Breast epithelium (tissue), 4 donors: ENCODE results near the gene LIPH. TPM values are rescaled to one million over a fixed set of nuclear protein-coding genes. Genes with fewer than 3 reads are reported as not detected.

Experiments
- DNase-seq, 2 donors: peaks; one replicate each; pipeline ENCODE4 v3.0.0-alpha.2; 2019; ENCODE audit warnings: low spot score in 2 of 2
- H3K27ac ChIP-seq, 2 donors: fragments of 200-600 bp; sonication (generic) in 1 of 2; one replicate each; pipeline ENCODE4 v1.5.1; 2016 to 2019; ENCODE audit warnings: mild to moderate bottlenecking in 1 of 2
- H3K27me3 ChIP-seq, 2 donors: fragments of 200-600 bp; sonication (generic) in 1 of 2; one replicate each; pipeline versions ENCODE4 v1.5.1 to v1.6.0; 2017 to 2019; ENCODE audit warnings: control low read depth in 1 of 2, mild to moderate bottlenecking in 1 of 2
- H3K36me3 ChIP-seq: fragments of 200-600 bp; one replicate; pipeline ENCODE4 v1.5.1; 2019
- H3K4me1 ChIP-seq, 2 donors: fragments of 200-600 bp; sonication (generic); one replicate each; pipeline ENCODE4 v1.5.1; 2016 to 2019; ENCODE audit warnings: control low read depth in 1 of 2
- H3K4me3 ChIP-seq, 3 donors: fragments of 200-600 bp; sonication (generic); 1 replicate in 2 of 3; 2 replicates in 1 of 3; pipeline ENCODE4 v1.5.1; 2016 to 2019; ENCODE audit warnings: mild to moderate bottlenecking in 3 of 3, moderate library complexity in 2 of 3
- H3K9me3 ChIP-seq, 2 donors: fragments of 200-600 bp; sonication (generic) in 1 of 2; one replicate each; pipeline ENCODE4 v1.5.1; 2016 to 2019; ENCODE audit warnings: control low read depth in 1 of 2
- CTCF ChIP-seq, 3 donors: fragments of 450-650 bp; IDR thresholded peaks; one replicate each; pipeline ENCODE4 v1.5.1; 2016 to 2017; ENCODE audit warnings: antibody characterized with exemption in 3 of 3, mild to moderate bottlenecking in 3 of 3, moderate library complexity in 3 of 3
- POLR2A ChIP-seq: fragments of 450-650 bp; IDR thresholded peaks from one replicate; pipeline ENCODE4 v1.6.1; 2016; ENCODE audit warnings: antibody characterized with exemption, mild to moderate bottlenecking, moderate library complexity
- POLR2AphosphoS5 ChIP-seq, 3 donors: sonication (generic); formaldehyde crosslinking; IDR thresholded peaks; one replicate each; pipeline ENCODE4 v1.6.1; 2017; ENCODE audit warnings: antibody characterized with exemption in 3 of 3
- intact Hi-C: fragments of 100-400 bp; cut with DNase I; formaldehyde crosslinking; loops from one replicate; pipeline ENCODE4 v1.15.1; 2023; ENCODE audit warnings: low total_unique reads
- total RNA-seq, 3 donors: library from RNA; depleted of rRNA; stranded (reverse); fragments of >200 nt; gene quantifications; one replicate each; pipeline ENCODE4 v1.1.0, GENCODE V29; 2016

LIPH gene
- total RNA-seq, 3 donors from 2014 or later = 5.6 to 10.4 TPM; not detected in 1

GRCh38 chr3:185521349-185522138 lies 30.8 kb downstream of the LIPH start:
- no peak for TF ChIP-seq CTCF (IDR thresholded peaks at IDR 0.05)
- no peak for TF ChIP-seq POLR2AphosphoS5 (IDR thresholded peaks at IDR 0.05)
- no peak for TF ChIP-seq POLR2A
- intact Hi-C loops = no loop called here
- DNase-seq = no peak
- Histone ChIP-seq H3K27ac (no peak overlapping the region), H3K36me3 (no peaks in the 10 kb centered on the region), H3K9me3 (no peaks in the 10 kb centered on the region), H3K4me3 (no peak overlapping the region), H3K4me1 (no peaks in the 10 kb centered on the region), H3K27me3 (no peaks in the 10 kb centered on the region)

GRCh38 chr3:185519021-185519420 lies 33.4 kb downstream of the LIPH start:
- H3K27ac ChIP-seq = no peak overlapping the region
- H3K36me3 ChIP-seq = no peaks in the 10 kb centered on the region
- H3K9me3 ChIP-seq = no peaks in the 10 kb centered on the region
- intact Hi-C loops = no loop called here
- DNase-seq = no peak
- no peaks in the 10 kb centered on the region for H3K4me1 ChIP-seq
- H3K4me3 ChIP-seq = no peak overlapping the region
- no peak for TF ChIP-seq POLR2A
- no peak for TF ChIP-seq POLR2AphosphoS5 (IDR thresholded peaks at IDR 0.05)
- no peak for TF ChIP-seq CTCF (IDR thresholded peaks at IDR 0.05)
- H3K27me3 ChIP-seq = no peaks in the 10 kb centered on the region

- Histone ChIP-seq H3K9me3 (no peaks in the 10 kb centered on the region), H3K27me3 (no peaks in the 10 kb centered on the region), H3K27ac (no peak overlapping the region), H3K4me1 (no peaks in the 10 kb centered on the region), H3K36me3 (no peaks in the 10 kb centered on the region), H3K4me3 (no peak overlapping the region)
- intact Hi-C loops = no loop called here
- no peak for DNase-seq
- TF ChIP-seq CTCF (IDR thresholded peaks at IDR 0.05) (no peak), POLR2AphosphoS5 (IDR thresholded peaks at IDR 0.05) (no peak), POLR2A (no peak)
Measured at GRCh38 chr3:185517387-185518130, 34.8 kb downstream of the LIPH start.

GRCh38 chr3:185511711-185512110 lies 40.7 kb downstream of the LIPH start:
- no peaks in the 10 kb centered on the region for H3K36me3 ChIP-seq
- no peaks in the 10 kb centered on the region for H3K4me1 ChIP-seq
- no peak overlapping the region for H3K27ac ChIP-seq
- no peaks in the 10 kb centered on the region for H3K27me3 ChIP-seq
- no peaks in the 10 kb centered on the region for H3K9me3 ChIP-seq
- TF ChIP-seq CTCF (IDR thresholded peaks at IDR 0.05) (no peak), POLR2A (no peak), POLR2AphosphoS5 (IDR thresholded peaks at IDR 0.05) (no peak)
- intact Hi-C loops = no loop called here
- H3K4me3 ChIP-seq = no peak overlapping the region
- no peak for DNase-seq
